Effector memory CD8-positive, alpha-beta T cell (primary cell): ENCODE data around the gene NEGR1.

ENCODE experiments used
- ATAC-seq: fragments of 150-1000 bp; cut with Tn5 transposase; replicated peaks from 2 replicates; pipeline ENCODE4 v1.10.0; 2021; ENCODE audit warnings: mild to moderate bottlenecking, moderate library complexity
- DNase-seq, 3 experiments: peaks; one replicate each; pipeline ENCODE4 v3.0.0; 2021
- H3K27ac Mint-ChIP-seq, 2 donors: one replicate each; pipeline ENCODE4 v1.8.0; 2022; ENCODE audit warnings: mild to moderate bottlenecking in 2 of 2, mixed read lengths in 2 of 2, moderate library complexity in 2 of 2
- H3K27me3 Mint-ChIP-seq, 2 donors: one replicate each; pipeline ENCODE4 v1.8.0; 2022; ENCODE audit warnings: mixed read lengths in 2 of 2
- H3K36me3 Mint-ChIP-seq: one replicate; pipeline ENCODE4 v1.8.0; 2022; ENCODE audit warnings: mild to moderate bottlenecking, moderate library complexity, mixed read lengths; ENCODE audit not compliant: insufficient read depth
- H3K4me1 Mint-ChIP-seq, 2 donors: one replicate each; pipeline ENCODE4 v1.8.0; 2022; ENCODE audit warnings: low read depth in 2 of 2, mixed read lengths in 2 of 2
- H3K4me3 Mint-ChIP-seq, 2 donors: one replicate each; pipeline ENCODE4 v1.8.0; 2022; ENCODE audit warnings: mild to moderate bottlenecking in 2 of 2, mixed read lengths in 2 of 2, moderate library complexity in 2 of 2
- H3K9me3 Mint-ChIP-seq, 2 donors: one replicate each; pipeline ENCODE4 v1.8.0; 2022; ENCODE audit warnings: mixed read lengths in 2 of 2

Gene NEGR1

GRCh38 chr1:72137656-72138055 is 144.7 kb downstream of the NEGR1 start:
- DNase-seq: no peak
- no peak for ATAC-seq
- H3K9me3 Mint-ChIP-seq: no peaks in the 10 kb centered on the region
- no peaks in the 10 kb centered on the region for H3K4me1 Mint-ChIP-seq
- no peaks in the 10 kb centered on the region for H3K27me3 Mint-ChIP-seq
- H3K36me3 Mint-ChIP-seq: peaks cover 2% of the 10 kb centered on the region
- no peak overlapping the region for H3K4me3 Mint-ChIP-seq
- H3K27ac Mint-ChIP-seq: no peak overlapping the region

- ATAC-seq: no peak
- Mint-ChIP-seq H3K4me3 (no peak overlapping the region), H3K27ac (no peak overlapping the region)
Observed at GRCh38 chr1:72129869-72130268, 152.5 kb downstream of the NEGR1 start.

GRCh38 chr1:72122099-72122880 is 160.0 kb downstream of the NEGR1 start:
- Mint-ChIP-seq H3K4me1 (no peaks in the 10 kb centered on the region), H3K36me3 (no peaks in the 10 kb centered on the region), H3K9me3 (peaks cover 0 to under 1% of the 10 kb centered on the region in 2 donors), H3K4me3 (no peak overlapping the region), H3K27me3 (no peaks in the 10 kb centered on the region), H3K27ac (no peak overlapping the region)
- no peak for ATAC-seq
- DNase-seq: no peak

More at GRCh38 chr1:72129869-72130268, 152.5 kb downstream of the NEGR1 start:
- H3K36me3 Mint-ChIP-seq: peaks cover 2% of the 10 kb centered on the region
- H3K9me3 Mint-ChIP-seq: peaks cover 0 to 1% of the 10 kb centered on the region in 2 donors
- no peaks in the 10 kb centered on the region for H3K27me3 Mint-ChIP-seq
- DNase-seq: no peak
- H3K4me1 Mint-ChIP-seq: no peaks in the 10 kb centered on the region

GRCh38 chr1:72119491-72119890 is 162.8 kb downstream of the NEGR1 start:
- peaks cover 0 to 5% of the 10 kb centered on the region in 2 donors for H3K9me3 Mint-ChIP-seq
- ATAC-seq (no peak), DNase-seq (no peak)
- no peaks in the 10 kb centered on the region for H3K4me1 Mint-ChIP-seq
- H3K36me3 Mint-ChIP-seq: no peaks in the 10 kb centered on the region
- H3K4me3 Mint-ChIP-seq: no peak overlapping the region
- no peak overlapping the region for H3K27ac Mint-ChIP-seq
- H3K27me3 Mint-ChIP-seq: no peaks in the 10 kb centered on the region

- H3K27ac Mint-ChIP-seq: no peak overlapping the region
- H3K36me3 Mint-ChIP-seq: no peaks in the 10 kb centered on the region
- no peak for ATAC-seq
- DNase-seq: no peak
- no peak overlapping the region for H3K4me3 Mint-ChIP-seq
- H3K9me3 Mint-ChIP-seq: peaks cover 6 to 7% of the 10 kb centered on the region in 2 donors
- no peaks in the 10 kb centered on the region for H3K4me1 Mint-ChIP-seq
- H3K27me3 Mint-ChIP-seq: no peaks in the 10 kb centered on the region
Observed at GRCh38 chr1:72117621-72118020, 164.7 kb downstream of the NEGR1 start.

- H3K9me3 Mint-ChIP-seq: peaks cover 9 to 10% of the 10 kb centered on the region in 2 donors
- no peak overlapping the region for H3K4me3 Mint-ChIP-seq
- ATAC-seq: no peak
- no peak for DNase-seq
- no peaks in the 10 kb centered on the region for H3K4me1 Mint-ChIP-seq
- H3K36me3 Mint-ChIP-seq: no peaks in the 10 kb centered on the region
- H3K27ac Mint-ChIP-seq: no peak overlapping the region
- H3K27me3 Mint-ChIP-seq: no peaks in the 10 kb centered on the region
Observed at GRCh38 chr1:72115290-72115689, 167.0 kb downstream of the NEGR1 start.

- Mint-ChIP-seq H3K36me3 (no peaks in the 10 kb centered on the region), H3K27ac (no peak overlapping the region), H3K9me3 (peaks cover 9% of the 10 kb centered on the region in 2 donors), H3K4me1 (no peaks in the 10 kb centered on the region), H3K4me3 (no peak overlapping the region), H3K27me3 (no peaks in the 10 kb centered on the region)
- DNase-seq: no peak
- ATAC-seq: no peak
Observed at GRCh38 chr1:72111662-72112061, 170.7 kb downstream of the NEGR1 start.

GRCh38 chr1:72109916-72110315 is 172.4 kb downstream of the NEGR1 start:
- Mint-ChIP-seq H3K27ac (no peak overlapping the region), H3K27me3 (no peaks in the 10 kb centered on the region), H3K4me3 (no peak overlapping the region), H3K36me3 (no peaks in the 10 kb centered on the region), H3K9me3 (peaks cover 8 to 9% of the 10 kb centered on the region in 2 donors), H3K4me1 (no peaks in the 10 kb centered on the region)
- no peak for ATAC-seq
- no peak for DNase-seq

GRCh38 chr1:72105201-72105600 is 177.1 kb downstream of the NEGR1 start:
- Mint-ChIP-seq H3K27me3 (no peaks in the 10 kb centered on the region), H3K9me3 (peaks cover 0 to 6% of the 10 kb centered on the region in 2 donors), H3K4me1 (no peaks in the 10 kb centered on the region), H3K27ac (no peak overlapping the region), H3K4me3 (no peak overlapping the region), H3K36me3 (no peaks in the 10 kb centered on the region)
- DNase-seq: no peak
- ATAC-seq: no peak

GRCh38 chr1:72101840-72102632 is 180.3 kb downstream of the NEGR1 start:
- peaks cover 0 to 8% of the 10 kb centered on the region in 2 donors for H3K9me3 Mint-ChIP-seq
- no peaks in the 10 kb centered on the region for H3K27me3 Mint-ChIP-seq
- H3K4me3 Mint-ChIP-seq: no peak overlapping the region
- no peaks in the 10 kb centered on the region for H3K4me1 Mint-ChIP-seq
- no peak overlapping the region for H3K27ac Mint-ChIP-seq
- DNase-seq: no peak
- no peak for ATAC-seq
- no peaks in the 10 kb centered on the region for H3K36me3 Mint-ChIP-seq

- Mint-ChIP-seq H3K27ac (no peak overlapping the region), H3K4me1 (no peaks in the 10 kb centered on the region), H3K27me3 (no peaks in the 10 kb centered on the region), H3K36me3 (no peaks in the 10 kb centered on the region), H3K4me3 (no peak overlapping the region), H3K9me3 (peaks cover 0 to 8% of the 10 kb centered on the region in 2 donors)
- no peak for DNase-seq
- ATAC-seq: no peak
Observed at GRCh38 chr1:72100771-72101170, 181.6 kb downstream of the NEGR1 start.

- DNase-seq (no peak), ATAC-seq (no peak)
- Mint-ChIP-seq H3K27me3 (no peaks in the 10 kb centered on the region), H3K36me3 (no peaks in the 10 kb centered on the region), H3K4me3 (no peak overlapping the region), H3K9me3 (peaks cover 0 to 12% of the 10 kb centered on the region in 2 donors), H3K27ac (no peak overlapping the region), H3K4me1 (no peaks in the 10 kb centered on the region)
Observed at GRCh38 chr1:72097851-72098570, 184.3 kb downstream of the NEGR1 start.

- no peak for DNase-seq
- no peak for ATAC-seq
- Mint-ChIP-seq H3K27ac (no peak overlapping the region), H3K9me3 (peaks cover 0 to 10% of the 10 kb centered on the region in 2 donors), H3K27me3 (no peaks in the 10 kb centered on the region), H3K4me1 (no peaks in the 10 kb centered on the region), H3K36me3 (no peaks in the 10 kb centered on the region), H3K4me3 (no peak overlapping the region)
Observed at GRCh38 chr1:72094209-72094608, 188.1 kb downstream of the NEGR1 start.
